Activated CD4-positive, alpha-beta T cell treated with anti-CD3 and anti-CD28 coated beads, Interleukin-2, amount 50 U/mL, for 48 hours (primary cell): ENCODE results near the gene RAX.
"Not testable (repeated sequence)": the region's sequence is repeated elsewhere in the genome, so short reads cannot be mapped to it uniquely, and the experiment has no call there.

Source experiments
- DNase-seq, 2 experiments: peaks; one replicate each; pipeline ENCODE4 v3.0.0-alpha.2; 2020

RAX gene

GRCh38 chr18:59272221-59272888, 899 bp downstream of the RAX start:
- DNase-seq = peak in 1 of 2 experiments; percentile 9

GRCh38 chr18:59271606-59272220, 1.5 kb downstream of the RAX start:
- DNase-seq = no peak

- no peak for DNase-seq
Measured at GRCh38 chr18:59270689-59271257, 2.5 kb downstream of the RAX start.

- DNase-seq = no peak
Measured at GRCh38 chr18:59269563-59270119, 3.6 kb downstream of the RAX start.

GRCh38 chr18:59268721-59269562, 4.3 kb downstream of the RAX start:
- peak; percentile 62 to 68 for DNase-seq

GRCh38 chr18:59268127-59268720, 5.0 kb downstream of the RAX start:
- no peak for DNase-seq

- DNase-seq = peak in 1 of 2 experiments; percentile 20
Measured at GRCh38 chr18:59267503-59268126, 5.6 kb downstream of the RAX start.

GRCh38 chr18:59266886-59267502, 6.3 kb downstream of the RAX start:
- no peak for DNase-seq

- no peak for DNase-seq
Measured at GRCh38 chr18:59266459-59266858, 6.8 kb downstream of the RAX start.

GRCh38 chr18:59265974-59266369, 7.3 kb downstream of the RAX start:
- no peak for DNase-seq

- peak; percentile 56 to 66 for DNase-seq
Measured at GRCh38 chr18:59265246-59265973, 7.8 kb downstream of the RAX start.

GRCh38 chr18:59264651-59265245, 8.5 kb downstream of the RAX start:
- no peak for DNase-seq

- no peak for DNase-seq
Measured at GRCh38 chr18:59264121-59264571, 9.1 kb downstream of the RAX start.

GRCh38 chr18:59263661-59264060, 9.6 kb downstream of the RAX start:
- no peak for DNase-seq

- not testable (repeated sequence) for DNase-seq
Measured at GRCh38 chr18:59262243-59262642, 11.0 kb downstream of the RAX start.

- not testable (repeated sequence) for DNase-seq
Measured at GRCh38 chr18:59261842-59262241, 11.4 kb downstream of the RAX start.

- not testable (repeated sequence) for DNase-seq
Measured at GRCh38 chr18:59255491-59255890, 17.8 kb downstream of the RAX start.

GRCh38 chr18:59249199-59249774, 24.0 kb downstream of the RAX start:
- peak in 1 of 2 experiments; percentile 47 for DNase-seq

- no peak for DNase-seq
Measured at GRCh38 chr18:59246796-59247195, 26.5 kb downstream of the RAX start.

- DNase-seq = no peak
Measured at GRCh38 chr18:59242906-59243305, 30.3 kb downstream of the RAX start.
